PC-9 (cell line): Measurements from ENCODE around the gene PLCL2. TPM values are rescaled to one million over a fixed set of nuclear protein-coding genes. Genes with fewer than 3 reads are reported as not detected.

Experiments used
- BruUV-seq: library from RNA; stranded (reverse); fragments of 400-500 nt; replicated peaks from 2 replicates; lab custom pipeline; 2021; lab: Mats Ljungman, UMichigan
- CTCF ChIA-PET: fragments of 300-600 bp; sonication (Branson Sonifier 250); formaldehyde crosslinking; loops from one replicate; lab custom pipeline; 2022; ENCODE audit warnings: antibody characterized with exemption; lab: Charles Lee
- POLR2A ChIA-PET: fragments of 300-600 bp; sonication (Branson Sonifier 250); formaldehyde crosslinking; loops from one replicate; lab custom pipeline; 2022; ENCODE audit warnings: antibody characterized with exemption; ENCODE audit not compliant: unreplicated experiment; lab: Charles Lee
- DNase-seq, 2 experiments: peaks; one replicate each; pipeline versions ENCODE4 v3.0.0 to v3.0.0-alpha.2; 2015 to 2022; ENCODE audit warnings: mixed read lengths in 1 of 2
- H2AFZ ChIP-seq: fragments of 200-600 bp; sonication (generic); 2 replicates; pipeline ENCODE4 v1.8.1; 2017; ENCODE audit warnings: antibody characterized with exemption
- H3F3A ChIP-seq: fragments of 200-600 bp; sonication (generic); 2 replicates; pipeline ENCODE4 v1.8.1; 2017; ENCODE audit warnings: antibody characterized with exemption, mild to moderate bottlenecking, low read depth; ENCODE audit not compliant: insufficient read depth
- H3K27ac ChIP-seq: fragments of 200-600 bp; sonication (generic); 2 replicates; pipeline ENCODE4 v1.6.1; 2016; ENCODE audit warnings: mixed run types
- H3K27me3 ChIP-seq: fragments of 200-600 bp; sonication (generic); 2 replicates; pipeline ENCODE4 v1.6.1; 2016; ENCODE audit warnings: low read depth, mixed run types; ENCODE audit not compliant: insufficient read depth
- H3K36me3 ChIP-seq: fragments of 200-600 bp; sonication (generic); 2 replicates; pipeline ENCODE4 v1.6.1; 2016; ENCODE audit warnings: low read depth, mixed run types
- H3K4me1 ChIP-seq: fragments of 200-600 bp; sonication (generic); replicated peaks from 2 replicates; pipeline ENCODE4 v1.6.1; 2016; ENCODE audit warnings: mixed run types; ENCODE audit not compliant: insufficient read depth
- H3K4me2 ChIP-seq: fragments of 200-600 bp; sonication (generic); 2 replicates; pipeline ENCODE4 v1.6.1; 2017; ENCODE audit warnings: mixed run types
- H3K4me3 ChIP-seq: fragments of 200-600 bp; sonication (generic); 2 replicates; pipeline ENCODE4 v1.6.1; 2016; ENCODE audit warnings: mixed run types
- H3K79me2 ChIP-seq: fragments of 200-600 bp; sonication (generic); 2 replicates; pipeline ENCODE4 v1.6.1; 2017; ENCODE audit warnings: low read depth, mixed run types
- H3K9me2 ChIP-seq: fragments of 200-600 bp; sonication (generic); 2 replicates; pipeline ENCODE4 v1.8.1; 2017; ENCODE audit warnings: mild to moderate bottlenecking; ENCODE audit not compliant: insufficient read depth
- H3K9me3 ChIP-seq: fragments of 200-600 bp; sonication (generic); 2 replicates; pipeline ENCODE4 v1.8.1; 2016; ENCODE audit warnings: low read depth; ENCODE audit not compliant: insufficient read depth
- H4K20me1 ChIP-seq: fragments of 200-600 bp; sonication (generic); 2 replicates; pipeline ENCODE4 v1.8.1; 2017; ENCODE audit not compliant: insufficient read depth
- CTCF ChIP-seq: fragments of 200-600 bp; sonication (generic); conservative IDR thresholded peaks from 2 replicates; pipeline ENCODE4 v1.6.1; 2017; ENCODE audit warnings: mixed run types, antibody characterized with exemption, mild to moderate bottlenecking, moderate library complexity
- EZH2 ChIP-seq: fragments of 200-600 bp; sonication (generic); IDR thresholded peaks from 2 replicates; pipeline ENCODE4 v1.8.0; 2017; ENCODE audit warnings: antibody characterized with exemption, low read depth
- intact Hi-C: fragments of 100-400 bp; cut with micrococcal nuclease; formaldehyde crosslinking; loops from one replicate; pipeline ENCODE4 v1.10.0; 2022; ENCODE audit not compliant: unreplicated experiment
- total RNA-seq: library from RNA; stranded (reverse); gene quantifications from 2 replicates; pipeline ENCODE4 v1.2.3, GENCODE V29; 2021

Gene PLCL2
- total RNA-seq, 1 experiment from 2014 or later = 4.6 TPM

- Histone ChIP-seq H2AFZ (no peak overlapping the region), H3K4me1 (no peaks in the 10 kb centered on the region), H3K4me3 (no peak overlapping the region), H3K36me3 (no peaks in the 10 kb centered on the region), H3K27me3 (no peaks in the 10 kb centered on the region), H3K79me2 (no peaks in the 10 kb centered on the region), H4K20me1 (no peaks in the 10 kb centered on the region), H3F3A (no peaks in the 10 kb centered on the region), H3K9me3 (0 out of 2 replicates have a peak, but pooled peaks cover 3% of the 10 kb centered on the region), H3K9me2 (no peaks in the 10 kb centered on the region), H3K27ac (no peak overlapping the region), H3K4me2 (no peak overlapping the region)
- intact Hi-C loops = no loop called here
- ChIA-PET CTCF (interaction anchor here (0.6 kb wide), 1 partner anchor 735 kb away, joined by 4 read pairs; no protein-coding TSS in a partner anchor), POLR2A (no interaction called here)
- BruUV-seq = no TSS peak
- TF ChIP-seq EZH2 (no peak), CTCF (no peak)
- no peak for DNase-seq
Observed at GRCh38 chr3:17025594-17026139, 140.9 kb downstream of the PLCL2 start.

DNA sequence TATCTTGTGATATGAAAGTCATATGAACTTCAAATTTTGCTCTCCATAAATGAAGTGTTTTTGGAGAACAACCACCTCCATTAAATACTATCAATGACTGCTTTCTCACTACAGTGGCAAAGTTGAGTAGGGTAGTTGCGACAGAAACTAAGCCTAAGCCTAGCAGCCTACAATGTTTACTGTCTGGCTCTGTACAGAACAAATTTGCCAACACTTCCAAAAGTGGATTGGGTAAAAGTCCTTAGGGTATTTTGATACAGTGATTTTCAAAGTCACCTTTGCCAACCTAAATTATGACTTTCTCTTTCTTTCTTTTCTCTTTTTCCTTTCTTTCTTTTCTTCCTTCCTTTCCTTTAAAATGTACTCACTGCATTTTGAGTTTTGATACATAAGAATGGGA, 142.6 kb downstream of the PLCL2 start:
- no TSS peak for BruUV-seq
- no peak for DNase-seq
- intact Hi-C loops = no loop called here
- H3K27ac ChIP-seq = no peak overlapping the region
- TF ChIP-seq EZH2 (no peak), CTCF (no peak)
- ChIA-PET POLR2A (interaction anchor here (0.6 kb wide), 1 partner anchor 99 kb away, joined by 4 read pairs; no protein-coding TSS in a partner anchor), CTCF (no interaction called here)
- no peaks in the 10 kb centered on the region for H4K20me1 ChIP-seq
- H3K4me1 ChIP-seq = no peaks in the 10 kb centered on the region
- H3K9me2 ChIP-seq = no peaks in the 10 kb centered on the region
- no peaks in the 10 kb centered on the region for H3F3A ChIP-seq
- H3K4me3 ChIP-seq = no peak overlapping the region
- no peaks in the 10 kb centered on the region for H3K27me3 ChIP-seq
- no peaks in the 10 kb centered on the region for H3K9me3 ChIP-seq
- H3K79me2 ChIP-seq = no peaks in the 10 kb centered on the region
- no peak overlapping the region for H2AFZ ChIP-seq
- no peaks in the 10 kb centered on the region for H3K36me3 ChIP-seq
- no peak overlapping the region for H3K4me2 ChIP-seq

DNA sequence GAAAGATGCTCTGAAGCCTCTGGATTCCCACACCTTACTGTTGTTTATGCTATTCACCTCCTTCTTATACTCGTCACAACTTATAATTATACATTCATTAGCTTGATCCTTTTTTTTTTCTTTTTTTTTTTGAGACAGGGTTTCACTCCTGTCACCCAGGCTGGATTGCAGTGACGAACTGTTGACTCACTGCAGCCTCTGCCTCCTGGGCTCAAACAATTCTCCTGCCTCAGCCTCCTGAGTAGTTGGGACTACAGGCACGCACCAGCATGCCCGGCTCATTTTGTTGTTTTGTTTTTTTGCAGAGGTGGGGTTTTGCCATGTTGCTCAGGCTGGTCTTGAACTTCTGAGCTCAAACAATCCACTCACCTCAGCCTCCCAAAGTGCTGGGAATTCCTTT, 143.6 kb downstream of the PLCL2 start:
- H3K9me3 ChIP-seq = no peaks in the 10 kb centered on the region
- ChIA-PET CTCF (no interaction called here), POLR2A (no interaction called here)
- no peaks in the 10 kb centered on the region for H3K27me3 ChIP-seq
- BruUV-seq = no TSS peak
- no peak for DNase-seq
- no peak for TF ChIP-seq CTCF
- TF ChIP-seq EZH2 = no peak
- no peaks in the 10 kb centered on the region for H3K9me2 ChIP-seq
- no peak overlapping the region for H3K4me3 ChIP-seq
- no peaks in the 10 kb centered on the region for H3K79me2 ChIP-seq
- no peaks in the 10 kb centered on the region for H3K36me3 ChIP-seq
- H3K4me2 ChIP-seq = no peak overlapping the region
- H3K4me1 ChIP-seq = no peaks in the 10 kb centered on the region
- H3K27ac ChIP-seq = no peak overlapping the region
- H4K20me1 ChIP-seq = no peaks in the 10 kb centered on the region
- H3F3A ChIP-seq = no peaks in the 10 kb centered on the region
- no peak overlapping the region for H2AFZ ChIP-seq
- intact Hi-C loops = no loop called here
